Ishikawa (cell line): ENCODE results near the gene WDR48.

Experiments
- CEBPB ChIP-seq: IDR thresholded peaks from 2 replicates; pipeline ENCODE4 v1.6.1; 2012
- CREB1 ChIP-seq: IDR thresholded peaks from 2 replicates; pipeline ENCODE4 v1.6.1; 2012; ENCODE audit warnings: low read depth
- EP300 ChIP-seq: IDR thresholded peaks from 2 replicates; pipeline ENCODE4 v1.6.1; 2012; ENCODE audit warnings: borderline replicate concordance
- NFIC ChIP-seq: IDR thresholded peaks from 2 replicates; pipeline ENCODE4 v1.6.1; 2012
- RAD21 ChIP-seq: IDR thresholded peaks from 2 replicates; pipeline ENCODE4 v1.6.1; 2012; ENCODE audit warnings: low read depth
- TAF1 ChIP-seq: IDR thresholded peaks from 2 replicates; pipeline ENCODE4 v1.6.1; 2012; ENCODE audit warnings: low read depth, mild to moderate bottlenecking
- TCF12 ChIP-seq: IDR thresholded peaks from 2 replicates; pipeline ENCODE4 v1.6.1; 2012; ENCODE audit warnings: low read depth
- TEAD4 ChIP-seq: IDR thresholded peaks from 2 replicates; pipeline ENCODE4 v1.6.1; 2012
- TF ChIP-seq, protein P1 (sequence below): IDR thresholded peaks from 2 replicates; pipeline ENCODE4 v1.6.1; 2012; ENCODE audit warnings: low read depth, mild to moderate bottlenecking
- TF ChIP-seq, protein P2 (sequence below): IDR thresholded peaks from 2 replicates; pipeline ENCODE4 v1.6.1; 2012
- TF ChIP-seq, protein P3 (sequence below): IDR thresholded peaks from 2 replicates; pipeline ENCODE4 v1.6.1; 2012

DNA sequence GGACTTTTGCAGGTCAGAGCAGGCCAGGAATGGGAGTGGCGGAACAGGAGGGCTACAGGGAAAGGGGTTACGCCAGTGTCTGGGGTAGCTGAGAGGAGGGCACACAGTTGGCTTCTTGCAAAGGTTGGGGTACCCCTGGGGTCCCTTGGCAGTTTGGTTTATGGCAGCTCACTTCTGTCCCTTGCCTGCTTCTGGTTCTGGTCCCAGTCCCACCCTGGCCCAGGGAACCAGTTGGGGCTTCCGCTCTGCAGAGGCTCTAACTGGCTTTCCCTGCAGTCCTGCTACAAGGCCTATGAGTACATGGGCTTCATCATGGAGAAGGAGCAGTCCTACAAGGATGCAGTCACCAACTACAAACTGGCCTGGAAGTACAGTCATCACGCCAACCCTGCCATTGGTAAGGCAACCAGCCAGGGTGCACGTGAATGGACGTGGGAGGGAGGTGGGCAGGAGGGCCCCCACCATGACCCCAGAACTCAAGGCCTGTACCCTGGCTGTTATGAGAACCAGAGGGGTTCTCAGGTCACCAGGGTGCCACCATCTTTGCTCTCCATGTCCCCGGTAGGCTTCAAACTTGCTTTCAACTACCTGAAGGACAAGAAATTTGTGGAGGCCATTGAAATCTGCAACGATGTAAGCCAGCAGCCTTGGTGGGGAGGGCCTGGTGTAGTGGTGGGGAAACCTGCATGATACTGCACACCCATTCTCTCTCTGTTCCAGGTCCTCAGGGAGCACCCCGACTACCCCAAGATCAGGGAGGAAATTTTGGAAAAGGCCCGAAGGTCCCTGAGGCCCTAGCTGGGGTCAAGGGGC lies 86.4 kb downstream of the WDR48 start:
- no peak for TF ChIP-seq EP300
- TF ChIP-seq, protein P1, sequence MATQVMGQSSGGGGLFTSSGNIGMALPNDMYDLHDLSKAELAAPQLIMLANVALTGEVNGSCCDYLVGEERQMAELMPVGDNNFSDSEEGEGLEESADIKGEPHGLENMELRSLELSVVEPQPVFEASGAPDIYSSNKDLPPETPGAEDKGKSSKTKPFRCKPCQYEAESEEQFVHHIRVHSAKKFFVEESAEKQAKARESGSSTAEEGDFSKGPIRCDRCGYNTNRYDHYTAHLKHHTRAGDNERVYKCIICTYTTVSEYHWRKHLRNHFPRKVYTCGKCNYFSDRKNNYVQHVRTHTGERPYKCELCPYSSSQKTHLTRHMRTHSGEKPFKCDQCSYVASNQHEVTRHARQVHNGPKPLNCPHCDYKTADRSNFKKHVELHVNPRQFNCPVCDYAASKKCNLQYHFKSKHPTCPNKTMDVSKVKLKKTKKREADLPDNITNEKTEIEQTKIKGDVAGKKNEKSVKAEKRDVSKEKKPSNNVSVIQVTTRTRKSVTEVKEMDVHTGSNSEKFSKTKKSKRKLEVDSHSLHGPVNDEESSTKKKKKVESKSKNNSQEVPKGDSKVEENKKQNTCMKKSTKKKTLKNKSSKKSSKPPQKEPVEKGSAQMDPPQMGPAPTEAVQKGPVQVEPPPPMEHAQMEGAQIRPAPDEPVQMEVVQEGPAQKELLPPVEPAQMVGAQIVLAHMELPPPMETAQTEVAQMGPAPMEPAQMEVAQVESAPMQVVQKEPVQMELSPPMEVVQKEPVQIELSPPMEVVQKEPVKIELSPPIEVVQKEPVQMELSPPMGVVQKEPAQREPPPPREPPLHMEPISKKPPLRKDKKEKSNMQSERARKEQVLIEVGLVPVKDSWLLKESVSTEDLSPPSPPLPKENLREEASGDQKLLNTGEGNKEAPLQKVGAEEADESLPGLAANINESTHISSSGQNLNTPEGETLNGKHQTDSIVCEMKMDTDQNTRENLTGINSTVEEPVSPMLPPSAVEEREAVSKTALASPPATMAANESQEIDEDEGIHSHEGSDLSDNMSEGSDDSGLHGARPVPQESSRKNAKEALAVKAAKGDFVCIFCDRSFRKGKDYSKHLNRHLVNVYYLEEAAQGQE: no peak
- TF ChIP-seq, protein P2, sequence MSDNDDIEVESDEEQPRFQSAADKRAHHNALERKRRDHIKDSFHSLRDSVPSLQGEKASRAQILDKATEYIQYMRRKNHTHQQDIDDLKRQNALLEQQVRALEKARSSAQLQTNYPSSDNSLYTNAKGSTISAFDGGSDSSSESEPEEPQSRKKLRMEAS: no peak
- no peak for TF ChIP-seq CREB1
- no peak for TF ChIP-seq TCF12
- no peak for TF ChIP-seq TEAD4
- no peak for TF ChIP-seq RAD21
- TF ChIP-seq, protein P3, sequence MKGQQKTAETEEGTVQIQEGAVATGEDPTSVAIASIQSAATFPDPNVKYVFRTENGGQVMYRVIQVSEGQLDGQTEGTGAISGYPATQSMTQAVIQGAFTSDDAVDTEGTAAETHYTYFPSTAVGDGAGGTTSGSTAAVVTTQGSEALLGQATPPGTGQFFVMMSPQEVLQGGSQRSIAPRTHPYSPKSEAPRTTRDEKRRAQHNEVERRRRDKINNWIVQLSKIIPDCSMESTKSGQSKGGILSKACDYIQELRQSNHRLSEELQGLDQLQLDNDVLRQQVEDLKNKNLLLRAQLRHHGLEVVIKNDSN: no peak
- no peak for TF ChIP-seq CEBPB
- no peak for TF ChIP-seq TAF1
- TF ChIP-seq NFIC: no peak
